K562 (cell line): ENCODE data around the gene MCU. TPM values are rescaled to one million over a fixed set of nuclear protein-coding genes. Genes with fewer than 3 reads are reported as not detected.

ENCODE experiments used
- ATAC-seq: fragments of 200-7000 bp; cut with Tn5 transposase; 3 replicates; pipeline ENCODE4 v1.9.1; 2020; ENCODE audit warnings: moderate library complexity
- BruUV-seq: library from RNA; stranded (reverse); fragments of 400-500 nt; replicated peaks from 2 replicates; lab custom pipeline; 2021; lab: Mats Ljungman, UMichigan
- CTCF ChIA-PET: fragments of 300-600 bp; formaldehyde crosslinking; extraction: SDS; loops from one replicate; lab custom pipeline; 2021; ENCODE audit warnings: low intra/inter-chr PET ratio; lab: Yijun Ruan, JAX
- POLR2A ChIA-PET: fragments of 300-600, 350-650 bp; sonication (Branson Sonifier 250); formaldehyde crosslinking; extraction: SDS; loops from one replicate; lab custom pipeline; 2021; ENCODE audit warnings: antibody characterized with exemption, inconsistent platforms; lab: Yijun Ruan, JAX
- DNase-seq, 4 experiments: peaks; one replicate each; pipeline versions ENCODE4 v3.0.0 to v3.0.0-alpha.2; 2011 to 2018; ENCODE audit warnings: low spot score in 3 of 4, mixed read lengths in 3 of 4; ENCODE audit errors: extremely low read depth in 1 of 4
- FAIRE-seq: peaks from 2 replicates; lab custom pipeline; 2011; peaks lifted over from hg19 to GRCh38; lab: Jason Lieb, UNC
- H2AFZ ChIP-seq: 2 replicates; pipeline ENCODE4 v1.6.0; 2011; ENCODE audit warnings: low read depth, low read length, control low read depth, inconsistent platforms
- H3K27ac ChIP-seq: fragments of 200-600 bp; 3 replicates; pipeline ENCODE4 v1.8.0; 2011; ENCODE audit warnings: low read depth, mild to moderate bottlenecking, control low read depth, inconsistent platforms, low read length, moderate library complexity, mixed read lengths; ENCODE audit errors: extremely low read depth
- H3K27me3 ChIP-seq, 2 experiments: fragments of 300-600 bp in 1 of 2; 2 replicates in 1 of 2; 3 replicates in 1 of 2; pipeline versions ENCODE4 v1.6.0 to v1.8.0; 2011; ENCODE audit warnings: inconsistent platforms in 2 of 2, low read length in 2 of 2, mild to moderate bottlenecking in 1 of 2, mixed read lengths in 1 of 2, moderate library complexity in 1 of 2; ENCODE audit not compliant: control insufficient read depth in 2 of 2, insufficient read depth in 2 of 2
- H3K36me3 ChIP-seq: fragments of 300-600 bp; 3 replicates; pipeline ENCODE4 v1.8.0; 2011; ENCODE audit warnings: mild to moderate bottlenecking, low read length, inconsistent platforms; ENCODE audit not compliant: control insufficient read depth, insufficient read depth
- H3K4me1 ChIP-seq, 2 experiments: fragments of 200-600 bp in 1 of 2; replicated peaks in 1 of 2; 2 replicates in 1 of 2; 3 replicates in 1 of 2; pipeline versions ENCODE4 v1.5.1 to v1.8.0; 2011; ENCODE audit warnings: inconsistent platforms in 2 of 2, low read length in 2 of 2, mild to moderate bottlenecking in 1 of 2, mixed read lengths in 1 of 2, moderate library complexity in 1 of 2; ENCODE audit not compliant: control insufficient read depth in 2 of 2, insufficient read depth in 2 of 2
- H3K4me2 ChIP-seq: 2 replicates; pipeline ENCODE4 v1.6.1; 2011; ENCODE audit warnings: low read length, control low read depth, inconsistent platforms, mixed read lengths; ENCODE audit not compliant: insufficient read depth
- H3K4me3 ChIP-seq: fragments of 200-600 bp; sonication (generic), shearing (Covaris generic); 2 replicates; pipeline ENCODE4 v1.5.1; 2016; ENCODE audit warnings: control low read depth, inconsistent platforms
- H3K79me2 ChIP-seq: fragments of 200-600 bp; 3 replicates; pipeline ENCODE4 v1.8.0; 2011; ENCODE audit warnings: low read length, inconsistent platforms; ENCODE audit not compliant: control insufficient read depth, insufficient read depth
- H3K9ac ChIP-seq, 2 experiments: 2 replicates each; pipeline versions ENCODE4 v1.6.0 to v1.6.1; 2011; ENCODE audit warnings: low read depth in 2 of 2, low read length in 2 of 2, control low read depth in 1 of 2, inconsistent platforms in 1 of 2, mild to moderate bottlenecking in 1 of 2, mixed read lengths in 1 of 2; ENCODE audit not compliant: insufficient read depth in 1 of 2
- H3K9me1 ChIP-seq: one replicate; pipeline ENCODE4 v1.6.0; 2011; ENCODE audit warnings: inconsistent platforms, mild to moderate bottlenecking, low read length, moderate library complexity; ENCODE audit not compliant: control insufficient read depth, insufficient read depth
- H3K9me3 ChIP-seq: replicated peaks from 2 replicates; pipeline ENCODE4 v1.5.1; 2011; ENCODE audit warnings: low read depth, low read length, inconsistent platforms; ENCODE audit not compliant: control insufficient read depth, insufficient read depth
- H4K20me1 ChIP-seq: replicated peaks from 2 replicates; pipeline ENCODE4 v1.6.1; 2011; ENCODE audit warnings: low read length, inconsistent platforms, mixed read lengths; ENCODE audit not compliant: control insufficient read depth, insufficient read depth
- ADNP ChIP-seq: fragments of 200-800 bp; sonication (Bioruptor generic); IDR thresholded peaks from 2 replicates; pipeline ENCODE4 v1.6.1; 2016; ENCODE audit warnings: missing genetic modification characterization, missing compliant biosample characterization
- ATF3 ChIP-seq, 2 experiments: fragments of 450-650 bp in 1 of 2; sonication (generic) in 1 of 2; formaldehyde crosslinking in 1 of 2; IDR thresholded peaks in 1 of 2; conservative IDR thresholded peaks in 1 of 2; 2 replicates each; pipeline versions ENCODE4 v1.6.1 to v1.8.1; 2016 to 2023; ENCODE audit warnings: mild to moderate bottlenecking in 2 of 2, moderate library complexity in 2 of 2, inconsistent platforms in 1 of 2, missing genetic modification reagents in 1 of 2
- CBX3 ChIP-seq, 2 experiments: IDR thresholded peaks; 1 replicate in 1 of 2; 2 replicates in 1 of 2; pipeline ENCODE4 v1.6.1; 2012; ENCODE audit warnings: inconsistent platforms in 2 of 2, low read length in 2 of 2, borderline replicate concordance in 1 of 2, control low read depth in 1 of 2
- FUS ChIP-seq: fragments of 200-400 bp; formaldehyde crosslinking; optimal IDR thresholded peaks from 2 replicates; pipeline ENCODE3; 2017; ENCODE audit warnings: low read depth, low read length
- HDAC3 ChIP-seq: fragments of 450-650 bp; IDR thresholded peaks from 2 replicates; pipeline ENCODE4 v1.6.1; 2018; ENCODE audit warnings: borderline replicate concordance, mild to moderate bottlenecking, moderate library complexity; ENCODE audit not compliant: partially characterized antibody
- JUND ChIP-seq, 2 experiments: IDR thresholded peaks; 2 replicates in 1 of 2; 3 replicates in 1 of 2; pipeline ENCODE4 v1.6.1; 2011; ENCODE audit warnings: borderline replicate concordance in 2 of 2, low read depth in 2 of 2, low read length in 2 of 2, improper control_type of control experiment in 1 of 2, missing biosample characterization in 1 of 2, missing genetic modification characterization in 1 of 2, missing genetic modification reagents in 1 of 2
- NBN ChIP-seq: fragments of 450-650 bp; IDR thresholded peaks from 2 replicates; pipeline ENCODE4 v1.6.1; 2016; ENCODE audit warnings: low read depth, mild to moderate bottlenecking
- PURB ChIP-seq: sonication (generic); formaldehyde crosslinking; IDR thresholded peaks from 2 replicates; pipeline ENCODE4 v1.9.0; 2021; ENCODE audit warnings: low read depth, mild to moderate bottlenecking, missing genetic modification reagents
- ZNF121 ChIP-seq: sonication (generic); formaldehyde crosslinking; conservative IDR thresholded peaks from 2 replicates; pipeline ENCODE4 v1.8.0; 2022; ENCODE audit warnings: missing genetic modification reagents
- ZNF274 ChIP-seq: IDR thresholded peaks from 2 replicates; pipeline ENCODE4 v1.6.1; 2011; ENCODE audit warnings: low read depth, mild to moderate bottlenecking, low read length, moderate library complexity, borderline replicate concordance
- WGBS: fragments of 100-300 bp; shearing (Covaris generic); methylation state at CpG from one replicate; pipeline ENCODE4 v1.1.6; 2016; ENCODE audit warnings: low coverage, mixed read lengths; ENCODE audit not compliant: insufficient coverage; ENCODE audit errors: missing lambda C conversion rate; 5-methylcytosine and 5-hydroxymethylcytosine counted together
- in situ Hi-C: fragments of 300-500 bp; cut with MboI; formaldehyde crosslinking; loops from 4 replicates; pipeline ENCODE4 v1.15.0; 2018; ENCODE audit warnings: inconsistent platforms, mixed read lengths
- intact Hi-C: fragments of 100-400 bp; cut with micrococcal nuclease; formaldehyde crosslinking; loops from 2 replicates; pipeline ENCODE4 v1.14.2; 2022
- polyA plus RNA-seq, 8 experiments: library from polyadenylated mRNA; depleted of rRNA in 4 of 8; stranded (reverse) in 5 of 8; unstranded in 3 of 8; fragments of >200 nt; fragmentation: Nextera tagmentation in 2 of 8; fragmentation: Illumina TruSeq in 1 of 8; extraction: Ambion mirVana in 2 of 8; extraction: Trizol in 1 of 8; gene quantifications; 2 replicates each; pipeline versions ENCODE4 v1.2.1 to v1.2.3, GENCODE V29; 2011 to 2014; ENCODE audit warnings: inconsistent platforms in 1 of 8, missing spikeins in 1 of 8
- total RNA-seq, 7 experiments: library from RNA; depleted of rRNA in 6 of 7; stranded (reverse); fragments of >200 nt in 6 of 7; fragmentation: Illumina TruSeq in 2 of 7; extraction: Trizol in 2 of 7; gene quantifications; 2 replicates each; pipeline versions ENCODE4 v1.2.1 to v1.2.3, GENCODE V29; 2011 to 2021; ENCODE audit warnings: low replicate concordance in 1 of 7

Gene MCU
- total and polyA plus RNA-seq, 9 of the 15 experiments (the other 6 are each of a cell fraction or from before 2014, with no cell fraction given): 8.2 to 88.8 (median 21.3) TPM

- TF ChIP-seq ADNP (tag): 0 out of 2 replicates have a peak, but pooled peaks have one; percentile 27
- TF ChIP-seq PURB (CRISPR knock-in tag): no peak
- peak; percentile 77 for TF ChIP-seq JUND (IDR thresholded peaks at IDR 0.05; ENCODE audit: borderline replicate concordance, low read depth, low read length)
- peak; percentile 80; the same call in 2 of the 3 replicates for TF ChIP-seq JUND (tag; IDR thresholded peaks at IDR 0.05; ENCODE audit: borderline replicate concordance, low read depth, low read length)
- TF ChIP-seq CBX3 (IDR thresholded peaks at IDR 0.05; ENCODE audit: borderline replicate concordance in 1 of 2, low read length in 2 of 2): 0 out of 3 replicates have a peak, but pooled peaks of 1 of the 2 experiments have one; percentile 17
- TF ChIP-seq ATF3 (IDR thresholded peaks at IDR 0.05): peak; percentile 65
- no peak for TF ChIP-seq ATF3 (CRISPR knock-in tag; conservative IDR thresholded peaks at IDR 0.05)
- no peak for TF ChIP-seq NBN
These were observed 104.1 kb downstream of the MCU start (continued) for GRCh38 chr10:72796042-72796441.

GRCh38 chr10:72796538-72796937, 104.6 kb downstream of the MCU start:
- no peaks in the 10 kb centered on the region for H3K36me3 ChIP-seq
- ChIA-PET CTCF (no interaction called here), POLR2A (interaction anchor here (1.0 kb wide), 1 partner anchor 11 kb away, joined by 4 read pairs; no protein-coding TSS in a partner anchor)
- no peak overlapping the region for H3K27ac ChIP-seq
- no peaks in the 10 kb centered on the region for H3K9me1 ChIP-seq
- H4K20me1 ChIP-seq: no peaks in the 10 kb centered on the region
- no peak overlapping the region for H3K4me3 ChIP-seq
- peaks cover 2 to 24% of the 10 kb centered on the region in 2 experiments; a peak in 4 of 5 replicates for H3K4me1 ChIP-seq
- ATAC-seq (no peak), DNase-seq (no peak), FAIRE-seq (no peak)
- BruUV-seq: no TSS peak
- intact Hi-C loops: no loop called here
- in situ Hi-C loops: no loop called here
- H3K9me3 ChIP-seq: no peaks in the 10 kb centered on the region
- H3K4me2 ChIP-seq: no peak overlapping the region
- H2AFZ ChIP-seq: no peak overlapping the region
- TF ChIP-seq ZNF274: no peak
- TF ChIP-seq HDAC3: no peak
- no peak for TF ChIP-seq FUS
- peak; percentile 64; the same call in 1 of the 2 replicates for TF ChIP-seq ZNF121 (CRISPR knock-in tag)
- no peaks in the 10 kb centered on the region for H3K79me2 ChIP-seq
- WGBS: 80% methylated on average over 4 of the region's 4 CpGs
- no peaks in the 10 kb centered on the region for H3K27me3 ChIP-seq
- no peak overlapping the region for H3K9ac ChIP-seq
